Natural killer cell (primary cell): ENCODE measurements around the gene ROBO2. TPM values are rescaled to one million over a fixed set of nuclear protein-coding genes. Genes with fewer than 3 reads are reported as not detected.

Source experiments
- ATAC-seq, 3 donors: fragments of 150-1000 bp in 2 of 3; fragments of 200-7000 bp in 1 of 3; cut with Tn5 transposase; 1 replicate in 1 of 3; 2 replicates in 2 of 3; pipeline ENCODE4 v1.10.0; 2021; ENCODE audit warnings: mild to moderate bottlenecking in 2 of 3, moderate library complexity in 2 of 3
- DNase-seq, 2 donors: peaks; one replicate each; pipeline versions ENCODE4 v3.0.0 to v3.0.0-alpha.2; 2013 to 2021; ENCODE audit warnings: mixed read lengths in 1 of 2
- H3K27ac ChIP-seq: one replicate; pipeline ENCODE4 v1.5.1; 2013; ENCODE audit warnings: mild to moderate bottlenecking, low read length
- H3K27me3 ChIP-seq: one replicate; pipeline ENCODE4 v1.6.1; 2013; ENCODE audit warnings: low read length; ENCODE audit not compliant: control insufficient read depth, insufficient read depth
- H3K36me3 ChIP-seq: one replicate; pipeline ENCODE4 v1.6.1; 2013; ENCODE audit warnings: low read length; ENCODE audit not compliant: control insufficient read depth, insufficient read depth
- H3K4me1 ChIP-seq: one replicate; pipeline ENCODE4 v1.6.1; 2013; ENCODE audit warnings: low read length; ENCODE audit not compliant: control insufficient read depth, insufficient read depth
- H3K4me3 ChIP-seq: one replicate; pipeline ENCODE4 v1.5.1; 2013; ENCODE audit warnings: low read length
- H3K9me3 ChIP-seq: one replicate; pipeline ENCODE4 v1.6.1; 2013; ENCODE audit warnings: low read length; ENCODE audit not compliant: control insufficient read depth, insufficient read depth
- H3K27ac Mint-ChIP-seq, 2 donors: one replicate each; pipeline ENCODE4 v1.8.0; 2022; ENCODE audit warnings: mild to moderate bottlenecking in 2 of 2, mixed read lengths in 2 of 2, moderate library complexity in 1 of 2
- H3K27me3 Mint-ChIP-seq, 2 donors: one replicate each; pipeline ENCODE4 v1.8.0; 2022; ENCODE audit warnings: low read depth in 2 of 2, mixed read lengths in 2 of 2
- H3K36me3 Mint-ChIP-seq: one replicate; pipeline ENCODE4 v1.8.0; 2022; ENCODE audit warnings: mixed read lengths
- H3K4me1 Mint-ChIP-seq, 2 donors: one replicate each; pipeline ENCODE4 v1.8.0; 2022; ENCODE audit warnings: mixed read lengths in 2 of 2
- H3K4me3 Mint-ChIP-seq: one replicate; pipeline ENCODE4 v1.8.0; 2022; ENCODE audit warnings: mild to moderate bottlenecking, moderate library complexity, mixed read lengths
- H3K9me3 Mint-ChIP-seq, 2 donors: one replicate each; pipeline ENCODE4 v1.8.0; 2022; ENCODE audit warnings: mixed read lengths in 2 of 2
- CTCF ChIP-seq: fragments of 200-600 bp; IDR thresholded peaks from one replicate; pipeline ENCODE4 v1.8.0; 2022; ENCODE audit warnings: antibody characterized with exemption
- WGBS: methylation state at CpG from one replicate; pipeline ENCODE4 v1.1.7; 2013; ENCODE audit warnings: missing lambda C conversion rate; ENCODE audit not compliant: insufficient coverage; 5-methylcytosine and 5-hydroxymethylcytosine counted together
- intact Hi-C: fragments of 100-400 bp; cut with micrococcal nuclease; formaldehyde crosslinking; loops from one replicate; pipeline ENCODE4 v1.14.2; 2022
- total RNA-seq, 4 donors: library from RNA; stranded (reverse); fragments of 120-200 nt in 1 of 4; gene quantifications; one replicate each; pipeline versions ENCODE4 v1.2.3 to v1.2.4, GENCODE V29; 2013 to 2022

Gene ROBO2
- total RNA-seq, 3 donors from 2014 or later (not counting 1 experiment from before 2014, with no cell fraction given) = not detected

GRCh38 chr3:77553240-77553639 lies 513.3 kb downstream of the ROBO2 start:
- no peaks in the 10 kb centered on the region for H3K36me3 Mint-ChIP-seq
- no peak overlapping the region for H3K4me3 ChIP-seq
- no peaks in the 10 kb centered on the region for H3K27me3 Mint-ChIP-seq
- H3K27me3 ChIP-seq = no peaks in the 10 kb centered on the region
- peaks cover 6 to 14% of the 10 kb centered on the region in 2 donors for H3K9me3 Mint-ChIP-seq
- 86% methylated on average over 1 of the region's 1 CpG for WGBS
- H3K9me3 ChIP-seq = no peaks in the 10 kb centered on the region
- ATAC-seq = no peak
- no peak for DNase-seq
- no peak overlapping the region for H3K27ac Mint-ChIP-seq
- no peaks in the 10 kb centered on the region for H3K4me1 ChIP-seq
- no peaks in the 10 kb centered on the region for H3K4me1 Mint-ChIP-seq
- no peak overlapping the region for H3K4me3 Mint-ChIP-seq
- no peak for TF ChIP-seq CTCF
- H3K36me3 ChIP-seq = no peaks in the 10 kb centered on the region
- no peak overlapping the region for H3K27ac ChIP-seq
- intact Hi-C loops = no loop called here

- Histone ChIP-seq H3K27me3 (no peaks in the 10 kb centered on the region), H3K9me3 (no peaks in the 10 kb centered on the region), H3K27ac (no peak overlapping the region), H3K36me3 (no peaks in the 10 kb centered on the region), H3K4me3 (no peak overlapping the region), H3K4me1 (no peaks in the 10 kb centered on the region)
- no peaks in the 10 kb centered on the region for H3K36me3 Mint-ChIP-seq
- no peak overlapping the region for H3K27ac Mint-ChIP-seq
- no peaks in the 10 kb centered on the region for H3K27me3 Mint-ChIP-seq
- no peak overlapping the region for H3K4me3 Mint-ChIP-seq
- 100% methylated on average over 1 of the region's 2 CpGs for WGBS
- intact Hi-C loops = no loop called here
- peaks cover 6 to 11% of the 10 kb centered on the region in 2 donors for H3K9me3 Mint-ChIP-seq
- DNase-seq (no peak), ATAC-seq (no peak)
- TF ChIP-seq CTCF = no peak
- no peaks in the 10 kb centered on the region for H3K4me1 Mint-ChIP-seq
These were observed 522.2 kb downstream of the ROBO2 start for GRCh38 chr3:77562089-77562488.

GRCh38 chr3:77563012-77563411 lies 523.1 kb downstream of the ROBO2 start:
- DNase-seq (no peak), ATAC-seq (no peak)
- Mint-ChIP-seq H3K4me1 (no peaks in the 10 kb centered on the region), H3K27me3 (no peaks in the 10 kb centered on the region), H3K9me3 (peaks cover 6 to 16% of the 10 kb centered on the region in 2 donors), H3K4me3 (no peak overlapping the region), H3K36me3 (no peaks in the 10 kb centered on the region), H3K27ac (no peak overlapping the region)
- TF ChIP-seq CTCF = no peak
- no peak overlapping the region for H3K4me3 ChIP-seq
- intact Hi-C loops = no loop called here
- no peaks in the 10 kb centered on the region for H3K27me3 ChIP-seq
- H3K36me3 ChIP-seq = no peaks in the 10 kb centered on the region
- no peaks in the 10 kb centered on the region for H3K9me3 ChIP-seq
- H3K4me1 ChIP-seq = no peaks in the 10 kb centered on the region
- WGBS = 82% methylated on average over 1 of the region's 1 CpG
- no peak overlapping the region for H3K27ac ChIP-seq

- no peaks in the 10 kb centered on the region for H3K36me3 ChIP-seq
- H3K9me3 ChIP-seq = no peaks in the 10 kb centered on the region
- H3K4me3 ChIP-seq = no peak overlapping the region
- no peaks in the 10 kb centered on the region for H3K4me1 ChIP-seq
- TF ChIP-seq CTCF = no peak
- H3K27ac Mint-ChIP-seq = no peak overlapping the region
- H3K4me1 Mint-ChIP-seq = no peaks in the 10 kb centered on the region
- H3K9me3 Mint-ChIP-seq = peaks cover 4 to 16% of the 10 kb centered on the region in 2 donors
- no peaks in the 10 kb centered on the region for H3K27me3 ChIP-seq
- DNase-seq (no peak), ATAC-seq (no peak)
- H3K27ac ChIP-seq = no peak overlapping the region
- H3K36me3 Mint-ChIP-seq = no peaks in the 10 kb centered on the region
- H3K4me3 Mint-ChIP-seq = no peak overlapping the region
- intact Hi-C loops = no loop called here
- H3K27me3 Mint-ChIP-seq = no peaks in the 10 kb centered on the region
- WGBS = 80% methylated on average over 6 of the region's 6 CpGs
These were observed 526.2 kb downstream of the ROBO2 start for GRCh38 chr3:77566055-77566454.
